ENCODE results near the gene ZNF385D.

The ZNF385D gene

DNA sequence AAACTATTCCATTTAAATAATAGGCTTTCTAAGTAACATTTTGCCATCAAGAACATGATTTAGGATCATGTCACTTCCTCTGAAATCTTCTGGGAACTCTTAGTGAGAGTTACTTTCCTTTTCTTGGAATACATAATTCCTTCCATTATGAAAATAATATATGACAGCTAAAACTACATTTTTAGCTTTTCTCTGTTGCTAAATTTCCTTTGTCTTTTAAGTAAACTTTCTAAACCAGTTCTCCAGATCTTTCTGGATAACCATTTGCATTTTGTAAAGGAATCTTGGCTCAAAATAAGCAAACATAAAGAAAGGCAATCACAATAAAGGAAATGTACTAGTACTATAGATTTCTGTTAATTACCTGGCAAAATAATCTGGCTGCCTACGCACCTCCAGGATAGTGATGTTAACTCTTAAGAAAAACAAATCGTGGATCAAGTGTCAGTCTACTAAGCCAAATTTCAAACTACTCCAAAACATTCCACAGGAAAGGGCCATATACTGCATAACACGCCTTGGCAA lies 165.7 kb downstream of the ZNF385D start:
- DNase-seq, result no peak

DNA sequence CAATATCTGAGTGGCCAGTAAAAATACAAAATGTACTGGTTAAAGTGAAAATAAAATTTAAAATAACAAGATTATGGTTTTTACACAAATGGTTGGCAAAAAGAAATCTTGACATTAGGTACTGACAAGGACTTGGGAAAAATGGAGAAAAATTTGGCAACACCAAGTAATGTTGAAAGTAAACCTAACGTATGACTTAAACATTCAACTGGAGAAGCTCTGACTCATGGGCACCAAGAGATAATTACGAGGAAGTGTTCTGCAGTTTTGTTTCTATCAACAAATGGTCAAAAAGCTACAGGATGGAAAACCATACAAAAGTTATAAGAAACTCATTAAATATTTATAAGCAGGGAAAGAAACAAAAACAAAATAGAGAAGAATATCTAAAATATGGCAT lies 177.7 kb downstream of the ZNF385D start:
- no peak for DNase-seq

DNA sequence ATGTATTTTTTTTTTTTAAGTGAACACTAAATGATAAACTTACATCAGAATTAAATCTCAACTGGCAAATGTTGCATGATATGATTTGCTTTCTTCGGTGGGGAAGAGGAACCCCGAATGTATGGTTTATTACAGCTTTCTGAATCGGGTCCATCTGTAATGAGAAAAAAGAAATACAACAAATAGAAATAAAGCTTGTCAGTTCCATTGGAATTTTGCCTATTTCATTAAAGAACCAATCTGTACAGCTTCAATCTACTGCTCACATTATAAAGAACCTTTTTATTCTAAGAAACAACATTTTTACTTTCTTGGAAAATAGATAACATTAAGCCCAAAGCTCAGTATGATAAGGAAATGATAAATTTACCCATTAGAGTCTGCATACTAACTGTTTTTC lies 186.5 kb downstream of the ZNF385D start:
- DNase-seq, result no peak

DNA sequence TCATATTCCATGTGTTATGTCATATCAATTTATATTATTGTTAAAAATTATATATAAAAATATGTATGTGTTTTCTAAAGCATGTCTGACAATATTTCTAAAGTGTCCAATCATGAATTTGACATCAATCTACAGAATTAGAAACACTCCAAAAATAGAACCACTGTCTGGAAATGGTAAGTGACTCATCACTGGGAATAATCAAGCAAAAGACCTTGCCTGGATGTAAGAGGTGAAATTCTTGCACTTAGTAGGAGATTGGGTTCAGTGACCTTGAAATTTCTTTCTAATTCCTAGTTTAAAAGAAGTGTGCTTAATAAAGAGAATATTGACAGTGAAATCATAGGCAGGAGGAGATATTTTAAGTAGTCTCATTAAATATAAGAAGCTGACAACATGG lies 188.8 kb downstream of the ZNF385D start:
- DNase-seq, result no peak

DNA sequence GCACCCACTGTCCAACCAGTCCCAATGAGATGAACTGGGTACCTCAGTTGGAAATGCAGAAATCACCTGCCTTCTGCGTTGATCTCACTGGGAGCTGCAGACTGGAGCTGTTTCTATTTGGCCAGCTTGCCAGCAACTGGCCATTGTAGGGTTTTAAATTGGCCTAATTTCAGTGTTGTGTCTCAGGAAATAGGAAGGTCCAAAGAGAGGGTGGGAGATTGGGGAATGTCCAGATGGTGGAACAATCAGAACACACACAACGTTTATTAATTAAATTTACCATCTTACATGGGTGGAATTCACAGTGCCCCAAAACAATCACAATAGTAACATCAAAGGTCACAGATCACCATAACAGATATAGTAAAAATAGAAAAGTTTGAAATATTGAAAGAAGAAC lies 189.5 kb downstream of the ZNF385D start:
- DNase-seq, result no peak

DNA sequence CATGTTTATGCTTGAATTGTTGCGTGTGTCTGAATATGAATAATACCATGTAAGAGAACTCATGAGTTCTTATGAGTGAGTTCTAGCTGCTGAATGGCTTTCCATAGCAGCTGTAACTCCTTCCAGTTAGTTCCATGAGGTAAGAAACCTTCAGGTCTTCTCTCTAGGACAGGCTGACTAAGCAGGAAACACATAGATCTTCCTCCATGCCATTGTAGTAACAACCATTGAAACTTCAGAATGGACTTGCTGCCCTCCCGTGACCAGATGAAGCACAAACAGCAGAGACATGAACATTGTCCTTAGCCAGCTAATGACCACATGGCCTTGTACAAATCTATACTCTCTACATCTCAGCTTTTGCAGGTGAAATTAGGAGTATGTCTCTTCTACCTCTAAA lies 200.0 kb downstream of the ZNF385D start:
- DNase-seq, result no peak

DNA sequence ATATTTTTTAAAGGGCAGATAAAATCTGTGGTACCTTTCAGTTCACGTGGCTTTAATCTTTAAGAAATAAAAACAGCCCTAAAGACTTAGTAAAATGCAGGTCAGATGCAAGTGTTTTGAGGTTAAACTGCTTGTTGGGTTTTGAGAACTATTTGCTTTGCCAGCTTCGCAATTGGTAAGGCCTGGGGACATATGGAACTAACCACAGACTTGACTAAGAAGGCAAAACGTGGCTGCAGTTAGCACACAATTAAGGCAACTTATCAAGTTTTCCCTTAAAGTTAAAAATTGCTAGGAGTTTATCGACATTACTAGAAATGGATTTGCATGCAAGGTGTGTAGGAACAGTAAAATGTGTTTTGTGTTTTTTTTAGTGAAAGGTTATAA lies 206.9 kb downstream of the ZNF385D start:
- no peak for DNase-seq

DNA sequence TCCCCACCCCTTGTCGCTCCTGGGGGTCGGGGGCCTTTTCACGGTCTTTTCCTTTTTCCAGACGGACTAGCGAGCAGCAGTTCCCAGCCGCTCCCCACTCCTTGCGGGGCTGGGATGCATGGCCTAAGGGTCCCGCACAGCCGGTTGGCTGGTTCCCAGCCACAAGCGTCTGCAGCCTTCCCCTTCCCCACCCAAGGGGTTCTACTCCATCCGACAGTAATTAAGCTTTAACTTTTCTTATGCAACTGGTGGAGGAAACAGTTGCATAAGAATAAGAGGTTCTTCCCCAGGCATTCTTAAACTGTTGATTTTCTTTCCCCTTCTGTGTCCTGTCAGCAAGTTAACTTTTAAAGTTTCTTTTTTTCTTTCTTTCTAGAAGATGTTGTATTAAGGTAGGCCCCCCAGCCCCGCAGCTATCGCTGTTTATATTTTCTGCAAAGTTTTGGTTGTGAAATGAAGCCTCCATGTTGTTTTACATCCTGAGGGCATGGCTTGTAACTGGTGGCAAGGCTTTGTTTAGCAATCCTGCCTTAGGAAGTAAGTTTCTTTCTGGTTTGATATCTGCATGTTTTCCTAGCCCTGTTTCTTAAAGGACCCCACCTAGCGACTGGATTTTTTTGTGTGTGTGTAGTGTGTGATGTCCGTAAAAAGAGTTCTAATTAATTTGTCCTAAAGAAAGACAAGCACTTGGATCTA lies 207.5 kb downstream of the ZNF385D start:
- no peak for DNase-seq

DNA sequence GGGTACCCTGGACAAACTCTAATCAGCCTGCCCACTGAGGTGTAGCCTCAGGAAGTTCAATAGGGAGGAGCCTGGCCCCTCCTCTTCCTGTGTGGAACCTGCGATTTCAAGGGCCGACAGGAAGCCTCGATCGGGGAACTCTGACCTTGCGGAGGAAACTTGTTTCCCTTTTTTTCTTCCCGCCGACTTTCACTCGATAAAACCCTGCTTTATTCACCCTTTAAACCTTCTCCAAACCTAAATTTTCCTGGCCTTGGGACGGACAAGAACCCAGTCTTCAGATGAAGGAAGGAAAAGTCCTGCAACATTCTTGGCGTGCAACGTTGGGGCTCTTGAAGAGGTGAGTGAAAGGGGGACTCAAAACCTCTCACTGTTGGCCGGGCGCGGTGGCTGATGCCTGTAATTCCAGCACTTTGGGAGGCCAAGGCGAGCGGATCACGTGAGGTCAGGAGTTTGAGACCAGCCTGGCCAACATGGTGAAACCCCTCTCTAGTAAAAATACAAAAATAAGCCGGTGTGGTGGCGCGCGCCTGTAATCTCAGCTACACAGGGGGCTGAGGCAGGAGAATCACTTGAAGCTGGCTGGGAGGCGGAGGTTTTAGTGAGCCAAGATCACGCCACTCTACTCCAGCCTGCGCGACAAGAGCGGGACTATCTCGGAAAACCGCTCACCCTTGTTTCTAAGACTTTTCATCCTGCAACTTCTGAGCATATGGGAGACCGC lies 208.2 kb downstream of the ZNF385D start:
- no peak for DNase-seq

DNA sequence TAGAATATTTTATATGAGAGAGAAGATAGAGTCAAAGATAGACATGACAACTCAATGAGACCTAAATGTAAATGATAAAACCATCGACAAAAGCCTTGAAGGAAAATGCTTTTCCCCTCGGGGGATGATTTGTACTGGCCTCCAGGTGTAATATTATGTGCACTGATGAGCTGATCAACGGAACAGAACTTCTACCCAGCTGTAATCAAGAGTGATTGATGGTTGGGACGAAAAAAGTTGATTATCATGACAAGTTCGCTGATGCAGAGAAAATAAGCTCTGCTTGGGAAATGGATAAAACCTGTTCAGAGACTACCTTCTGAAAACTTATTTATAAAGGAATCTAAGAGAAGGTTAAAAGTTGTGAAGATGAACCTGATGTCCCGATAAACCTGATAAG lies 210.7 kb downstream of the ZNF385D start:
- no peak for DNase-seq

DNA sequence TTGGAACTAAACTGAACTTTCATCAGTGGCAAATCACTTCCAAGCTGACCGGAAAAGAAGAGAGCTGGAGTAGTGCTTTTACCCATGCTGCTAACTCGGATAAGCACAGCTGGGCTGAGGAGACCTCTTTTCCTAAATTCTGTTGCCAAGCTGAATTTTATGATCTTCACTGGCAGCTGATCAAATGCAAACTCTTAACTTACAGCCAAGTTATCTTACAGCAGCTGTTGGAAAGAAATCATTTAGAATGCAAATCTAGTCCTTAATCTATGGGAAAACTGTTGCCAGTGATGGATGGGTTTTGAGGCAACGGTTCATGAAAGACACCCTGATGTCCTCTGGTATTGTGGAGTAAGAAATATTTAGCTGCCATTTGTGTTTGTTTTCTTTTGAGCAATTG lies 216.5 kb downstream of the ZNF385D start:
- no peak for DNase-seq

DNA sequence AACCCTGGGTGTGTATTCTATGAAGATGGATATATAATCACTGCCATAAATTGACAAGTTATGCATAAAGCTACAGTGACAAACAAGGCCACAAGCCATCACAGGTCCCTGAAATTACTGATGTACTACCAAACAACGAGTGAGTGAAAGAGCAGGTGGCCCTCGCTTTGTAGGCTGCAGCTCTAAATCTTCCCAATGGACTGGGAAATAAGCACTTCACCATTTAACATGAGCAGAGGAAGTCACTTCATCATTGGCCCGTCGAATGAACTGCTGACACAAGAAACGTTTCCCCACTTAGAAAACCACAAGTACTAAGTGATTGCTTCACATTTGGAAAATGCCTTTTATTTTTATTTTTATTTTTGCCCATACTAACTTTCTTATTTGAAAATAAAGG lies 218.0 kb downstream of the ZNF385D start:
- no peak for DNase-seq

DNA sequence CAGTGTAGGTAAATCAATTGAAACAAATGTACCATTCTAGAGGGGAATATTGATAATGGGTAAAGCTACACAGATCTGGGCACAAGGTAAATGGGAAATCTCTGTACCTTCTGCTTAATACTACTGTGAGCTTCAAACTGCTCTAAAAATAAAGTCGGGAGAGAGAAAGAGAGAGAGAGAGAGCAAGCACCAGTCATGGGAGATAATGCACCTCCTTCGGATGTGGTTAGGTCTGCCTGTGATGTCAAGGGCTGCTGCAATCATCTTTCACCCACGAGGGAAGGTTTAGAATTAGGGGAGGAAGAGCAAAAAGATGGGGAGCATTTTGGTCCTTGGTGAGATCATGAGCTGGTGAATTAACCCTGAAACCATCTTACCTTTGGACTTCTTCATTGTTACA lies 219.1 kb downstream of the ZNF385D start:
- no peak for DNase-seq

DNA sequence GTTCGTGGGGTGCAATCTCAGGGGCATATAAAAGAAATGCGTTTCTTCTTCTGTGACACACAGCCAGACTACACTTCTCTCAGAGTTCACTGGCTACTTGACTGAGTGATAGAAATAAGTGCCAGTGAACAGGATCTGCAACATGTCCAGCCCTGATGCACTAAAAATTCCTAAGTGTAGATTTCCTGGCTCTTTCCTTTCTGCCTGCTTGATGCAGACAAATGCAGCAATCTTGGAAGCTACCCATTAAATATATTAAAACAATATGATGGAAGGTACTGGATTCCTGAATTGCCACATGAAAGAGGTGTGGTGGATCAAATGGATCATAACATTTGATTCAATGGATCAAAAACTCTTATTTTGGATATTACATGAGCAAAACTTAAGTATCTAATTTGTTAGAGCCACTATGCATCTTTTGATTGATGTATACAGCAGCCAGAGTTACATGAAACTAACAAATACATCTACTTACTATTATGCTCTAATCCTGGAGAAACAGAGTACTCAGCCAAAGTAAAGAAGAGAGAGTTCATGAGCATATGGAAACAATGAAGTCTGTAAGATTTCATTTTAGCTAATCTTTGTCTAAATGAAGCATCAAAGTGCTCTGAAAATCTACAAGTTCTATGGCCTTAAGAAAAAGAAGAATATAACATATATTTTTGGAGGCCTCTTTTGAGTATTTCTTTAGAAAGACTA lies 222.6 kb downstream of the ZNF385D start:
- no peak for DNase-seq

DNA sequence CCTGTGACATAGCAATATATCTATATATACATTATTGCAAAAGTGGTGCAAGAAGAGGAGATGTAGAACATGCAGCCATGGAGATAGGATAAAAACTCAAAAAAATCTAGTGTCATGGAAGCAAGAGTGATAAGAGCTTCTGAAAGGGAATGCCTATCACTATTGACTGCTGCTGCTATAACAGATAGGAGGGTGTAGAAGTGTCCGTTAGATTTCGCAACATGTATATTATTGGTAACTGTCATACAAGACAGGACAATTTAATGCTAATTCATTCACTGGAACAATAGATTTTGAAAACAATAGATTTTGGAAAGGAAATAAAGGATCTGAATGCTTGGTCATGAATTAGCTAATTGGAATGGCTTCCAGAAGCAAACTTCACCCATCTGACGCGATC lies 224.5 kb downstream of the ZNF385D start:
- no peak for DNase-seq

DNA sequence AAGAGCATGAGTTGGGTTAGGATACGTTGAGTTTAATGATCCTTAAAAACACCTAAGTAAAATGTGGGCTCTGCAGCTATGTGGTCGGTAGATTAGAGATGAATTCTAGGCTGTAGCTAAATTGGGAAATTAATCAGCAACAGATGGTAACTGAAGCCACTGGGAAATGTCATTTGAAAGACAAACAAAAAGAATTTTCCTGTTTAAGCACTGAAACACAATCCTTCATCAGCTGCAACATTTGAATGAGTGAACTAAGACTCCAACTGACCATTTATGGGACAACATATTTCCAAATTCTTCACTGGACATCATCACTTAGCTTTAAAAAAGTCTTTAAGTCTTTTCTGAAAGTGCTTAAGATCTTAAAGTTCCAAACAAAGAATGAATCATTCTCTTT lies 226.9 kb downstream of the ZNF385D start:
- no peak for DNase-seq

DNA sequence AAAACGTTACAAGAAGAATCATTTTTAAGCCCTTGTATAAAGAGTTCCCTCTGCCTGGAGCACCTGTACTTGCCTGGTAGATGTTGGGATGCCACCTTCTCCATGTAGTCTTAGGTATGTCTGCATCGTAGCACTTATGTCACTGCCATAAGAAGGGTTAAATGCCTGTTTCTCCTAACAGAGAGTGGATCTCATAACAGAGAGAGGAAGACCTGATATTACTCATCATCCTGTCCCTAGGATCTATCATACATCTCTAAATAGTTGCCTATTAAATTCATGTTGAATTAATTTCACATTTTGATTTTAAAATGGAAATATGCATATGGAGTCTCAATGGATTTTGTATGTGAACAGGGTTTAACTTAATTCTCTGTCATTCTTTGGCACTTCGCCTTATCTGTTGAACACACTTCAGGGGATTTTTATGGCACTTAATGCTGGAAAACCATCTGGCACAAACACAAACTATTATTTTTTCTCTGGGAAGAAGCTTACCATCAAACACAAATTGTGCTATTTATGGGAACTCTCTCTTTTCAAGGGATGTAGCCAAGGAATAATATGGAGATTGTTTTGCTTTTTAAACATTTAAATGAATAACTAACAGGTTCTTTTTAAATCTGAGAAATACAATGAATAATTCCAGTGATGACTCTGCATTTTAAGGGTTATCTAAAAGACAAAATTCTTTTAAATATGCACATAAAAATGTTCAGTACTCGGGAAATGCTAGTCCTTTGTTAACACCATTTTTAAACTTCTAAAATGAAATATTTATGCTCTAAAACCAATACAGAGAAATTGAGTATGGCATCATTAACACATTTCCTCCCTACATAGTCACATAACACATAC lies 230.7 kb downstream of the ZNF385D start:
- DNase-seq, result no peak

DNA sequence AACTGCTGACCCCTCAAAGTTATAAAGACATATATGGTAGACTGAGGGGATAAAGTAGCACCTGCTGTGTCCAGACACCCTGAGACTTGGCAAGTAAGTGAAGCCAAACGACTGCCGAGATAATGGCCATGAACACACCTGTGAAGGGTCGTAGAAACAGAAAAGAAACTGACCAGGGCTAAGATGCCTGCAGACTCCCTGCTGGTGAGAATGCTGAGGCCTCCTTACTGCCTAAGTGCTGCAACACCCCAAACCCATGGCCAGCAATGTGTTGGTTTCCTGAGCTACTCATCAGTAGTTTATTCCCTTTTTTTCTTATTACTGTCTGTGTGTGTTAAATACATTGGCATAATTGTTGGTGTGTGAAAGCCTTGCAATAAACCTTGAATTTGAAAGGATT lies 233.8 kb downstream of the ZNF385D start:
- no peak for DNase-seq

DNA sequence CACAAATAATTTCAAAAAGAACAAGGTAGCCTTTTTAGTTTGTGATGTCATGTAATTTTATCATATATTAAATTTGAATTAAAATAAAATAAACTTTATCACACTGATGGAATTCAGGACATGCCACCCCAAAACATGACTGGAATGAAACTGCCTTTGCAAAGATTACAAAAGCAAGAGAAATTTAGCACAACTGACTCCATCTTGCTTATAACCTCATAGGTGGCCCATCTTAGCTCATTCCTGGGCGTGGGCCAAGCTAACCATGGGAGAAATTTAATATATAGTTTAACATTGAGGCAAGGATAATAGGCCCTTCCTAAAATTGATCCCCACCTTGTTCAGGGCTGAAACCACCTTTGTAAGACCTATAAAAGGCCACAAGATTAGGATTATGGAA lies 235.6 kb downstream of the ZNF385D start:
- no peak for DNase-seq

DNA sequence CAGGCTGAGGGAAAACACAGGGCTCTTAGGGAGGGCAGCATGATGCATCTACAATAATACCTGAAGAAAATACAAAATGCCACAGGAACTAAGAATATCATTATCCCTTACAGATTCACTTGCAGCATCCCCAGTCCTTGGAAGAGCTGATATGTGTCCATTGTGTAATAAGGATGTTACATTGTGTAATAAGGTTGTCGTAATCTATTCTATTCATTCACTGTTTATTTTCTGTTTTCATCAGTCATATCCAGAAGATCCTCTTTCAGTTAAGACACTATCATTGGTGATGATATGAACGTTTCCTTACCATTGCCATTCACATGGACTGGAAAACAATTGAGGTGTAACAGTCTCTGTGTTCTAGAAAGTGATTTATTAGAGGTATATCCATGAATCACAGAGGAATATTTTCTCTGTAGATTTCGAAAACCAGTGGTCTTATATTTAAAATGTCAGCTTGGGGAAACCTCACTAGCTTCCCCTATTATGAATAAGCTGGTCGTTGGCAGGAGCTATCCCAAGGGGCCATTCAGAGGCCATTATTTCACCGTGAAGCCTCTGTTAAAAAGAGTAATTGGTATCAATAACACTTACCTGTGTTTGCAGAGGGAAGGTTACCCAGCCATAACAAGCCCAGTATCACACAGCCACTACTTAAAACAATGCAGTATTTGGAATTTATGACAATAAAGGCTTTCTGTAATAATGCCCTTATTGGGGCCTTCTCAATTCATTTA lies 241.1 kb downstream of the ZNF385D start:
- no peak for DNase-seq

DNA sequence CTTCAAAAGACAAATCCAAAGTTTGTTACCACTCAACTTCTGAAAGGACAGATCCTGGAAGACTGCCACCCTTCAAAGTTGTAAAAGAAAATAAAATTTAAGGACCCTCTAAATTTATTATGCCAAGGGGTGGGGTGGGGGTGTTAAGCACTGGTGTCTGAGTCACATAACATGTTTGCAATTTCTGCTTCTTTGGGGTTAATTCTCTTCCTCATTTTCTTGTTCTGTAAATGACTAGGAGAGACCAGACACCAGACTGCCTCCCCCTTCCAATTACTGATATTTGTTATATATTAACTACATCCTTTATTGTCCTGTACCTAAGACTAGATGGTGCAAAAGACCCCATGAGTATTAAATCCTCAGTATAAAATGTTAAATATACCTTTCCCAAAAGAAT lies 242.8 kb downstream of the ZNF385D start:
- DNase-seq, result no peak
